GM23338 (cell line): Measurements from ENCODE around the gene GRIA1.

Experiments used
- CTCF ChIP-seq, 2 experiments: fragments of 200-600 bp in 1 of 2; sonication (generic) in 1 of 2; conservative IDR thresholded peaks; 2 replicates each; pipeline versions ENCODE4 v1.5.1 to v1.6.1; 2016 to 2017; ENCODE audit warnings: antibody characterized with exemption in 2 of 2, low read depth in 2 of 2, mild to moderate bottlenecking in 2 of 2, moderate library complexity in 1 of 2
- EZH2 ChIP-seq: fragments of 200-600 bp; sonication (generic); IDR thresholded peaks from one replicate; pipeline ENCODE4 v1.8.0; 2017; ENCODE audit warnings: antibody characterized with exemption, mild to moderate bottlenecking, low read depth; ENCODE audit not compliant: unreplicated experiment
- EZH2phosphoT487 ChIP-seq: fragments of 200-600 bp; sonication (generic); IDR thresholded peaks from one replicate; pipeline ENCODE4 v1.8.1; 2018; ENCODE audit warnings: antibody characterized with exemption; ENCODE audit not compliant: unreplicated experiment
- JUNB ChIP-seq: IDR thresholded peaks from one replicate; pipeline ENCODE4 v1.6.1; 2016; ENCODE audit warnings: antibody characterized with exemption; ENCODE audit not compliant: unreplicated experiment
- POLR2AphosphoS5 ChIP-seq: IDR thresholded peaks from 2 replicates; pipeline ENCODE4 v1.6.1; 2016; ENCODE audit warnings: antibody characterized with exemption, low read depth
- REST ChIP-seq: IDR thresholded peaks from one replicate; pipeline ENCODE4 v1.6.1; 2018; ENCODE audit warnings: antibody characterized with exemption; ENCODE audit not compliant: unreplicated experiment

GRCh38 chr5:153584126-153584959 lies 93.9 kb downstream of the GRIA1 start:
- TF ChIP-seq CTCF (conservative IDR thresholded peaks at IDR 0.05; ENCODE audit: low read depth in 2 of 2) (no peak), JUNB (no peak), POLR2AphosphoS5 (no peak), REST (no peak), EZH2phosphoT487 (no peak), EZH2 (no peak)
